Hindlimb muscle (tissue), 1 donor: ENCODE measurements around the gene DOCK10. TPM values are rescaled to one million over a fixed set of nuclear protein-coding genes. Genes with fewer than 3 reads are reported as not detected.

Experiments used
- DNase-seq: peaks from one replicate; pipeline ENCODE4 v3.0.0-alpha.2; 2013
- polyA plus RNA-seq: library from polyadenylated mRNA; unstranded; fragments of 120-200 nt; gene quantifications from one replicate; pipeline ENCODE4 v1.2.1, GENCODE V29; 2013; ENCODE audit not compliant: insufficient read length

Gene DOCK10
- polyA plus RNA-seq, 1 donor, result 21.1 TPM

DNA sequence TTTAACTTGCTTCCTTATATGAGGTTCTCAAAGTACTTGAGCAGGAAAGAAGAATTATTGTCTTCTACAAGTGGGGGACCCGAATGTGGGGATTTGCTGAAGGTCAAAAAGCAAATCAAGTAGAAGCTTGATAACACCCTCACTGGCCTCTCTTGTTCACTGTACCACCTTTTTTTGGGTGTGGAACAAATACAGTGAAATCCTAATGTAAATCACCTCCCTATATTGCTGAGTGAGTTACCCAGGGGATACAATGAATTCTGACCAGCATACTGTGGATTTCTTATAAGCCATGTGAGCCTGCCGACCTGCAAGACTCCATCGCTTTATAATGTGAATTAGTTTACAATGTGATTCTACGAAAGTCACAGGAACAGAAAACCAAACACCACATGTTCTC lies 66.5 kb downstream of the DOCK10 start:
- DNase-seq, result no peak

DNA sequence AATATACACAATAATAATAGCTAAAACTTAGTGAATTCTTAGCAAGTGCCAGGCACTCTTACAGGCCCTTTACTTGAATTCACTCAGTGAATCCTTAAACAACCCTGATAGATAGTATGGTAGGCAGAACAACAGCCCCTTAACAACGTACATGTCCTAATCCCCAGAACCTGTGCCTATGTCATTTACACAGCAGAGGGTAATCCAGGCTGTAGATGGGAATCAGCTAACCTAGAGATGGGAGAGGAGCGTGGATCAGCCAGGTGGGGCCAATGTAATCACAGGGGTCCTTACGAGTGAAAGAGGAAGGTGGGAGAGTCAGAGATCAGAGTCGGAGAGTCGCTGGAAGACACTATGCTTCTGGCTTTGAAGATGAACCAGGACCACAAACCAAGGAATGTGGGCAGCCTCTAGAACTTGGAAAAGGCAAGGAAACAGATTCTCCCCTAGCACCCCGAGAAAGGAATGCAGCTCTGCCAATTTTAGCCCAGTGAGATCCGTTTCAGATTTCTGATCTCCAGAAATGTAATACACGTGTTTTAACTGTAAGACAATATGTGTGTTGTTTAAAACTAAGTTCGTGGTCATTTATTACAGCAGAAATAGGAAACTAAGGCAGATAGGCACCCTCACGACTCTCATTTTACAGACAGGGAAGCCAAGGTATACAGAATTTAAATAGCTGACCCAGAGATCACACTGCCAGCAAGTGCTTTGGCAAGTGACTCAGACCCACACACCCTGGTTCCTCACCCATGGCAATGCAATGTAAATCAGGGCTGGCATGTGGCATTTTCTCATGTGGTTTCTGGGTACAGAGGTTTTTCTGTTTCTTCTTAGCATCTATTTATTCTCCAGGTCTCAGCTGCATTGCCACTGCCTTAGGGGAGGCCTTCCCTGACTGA lies 68.9 kb downstream of the DOCK10 start:
- no peak for DNase-seq

DNA sequence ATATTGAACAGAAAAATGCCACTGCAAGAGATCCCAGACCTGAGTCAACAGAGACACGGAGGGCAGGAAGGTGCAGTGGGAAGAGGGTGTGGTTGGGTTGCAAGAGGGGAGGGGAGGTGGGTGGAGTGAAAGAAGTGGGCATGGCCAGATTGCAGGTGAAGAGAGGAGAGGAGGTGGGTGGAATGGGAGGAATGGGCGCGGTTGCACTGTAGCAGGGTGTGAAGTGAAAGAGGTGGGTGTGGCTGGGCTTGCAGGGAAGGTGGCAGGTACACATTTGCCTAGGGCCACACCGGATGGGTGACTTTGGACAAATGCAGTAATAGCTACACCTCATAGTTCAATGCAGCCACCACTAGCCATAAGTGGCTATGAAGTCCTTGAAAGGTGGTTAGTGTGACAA lies 71.1 kb downstream of the DOCK10 start:
- no peak for DNase-seq

DNA sequence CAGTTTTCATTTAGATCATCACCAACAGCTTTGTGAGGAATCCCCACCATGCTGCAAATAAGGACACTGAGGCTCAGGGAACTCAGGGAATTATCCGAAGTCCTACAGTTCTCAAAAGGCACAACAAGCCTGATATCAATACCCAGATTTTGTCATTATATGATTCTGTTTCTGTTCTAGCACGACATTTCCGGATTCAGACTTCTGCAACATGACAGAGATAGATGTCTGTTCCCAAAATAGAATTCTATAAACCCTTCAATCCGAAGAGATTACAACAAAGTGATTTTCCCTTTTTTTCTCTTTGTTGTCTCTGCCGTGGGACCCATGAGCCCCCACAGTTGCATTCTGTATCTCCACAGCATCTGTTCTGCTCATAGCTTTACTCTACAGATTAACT lies 72.0 kb downstream of the DOCK10 start:
- DNase-seq, result no peak

DNA sequence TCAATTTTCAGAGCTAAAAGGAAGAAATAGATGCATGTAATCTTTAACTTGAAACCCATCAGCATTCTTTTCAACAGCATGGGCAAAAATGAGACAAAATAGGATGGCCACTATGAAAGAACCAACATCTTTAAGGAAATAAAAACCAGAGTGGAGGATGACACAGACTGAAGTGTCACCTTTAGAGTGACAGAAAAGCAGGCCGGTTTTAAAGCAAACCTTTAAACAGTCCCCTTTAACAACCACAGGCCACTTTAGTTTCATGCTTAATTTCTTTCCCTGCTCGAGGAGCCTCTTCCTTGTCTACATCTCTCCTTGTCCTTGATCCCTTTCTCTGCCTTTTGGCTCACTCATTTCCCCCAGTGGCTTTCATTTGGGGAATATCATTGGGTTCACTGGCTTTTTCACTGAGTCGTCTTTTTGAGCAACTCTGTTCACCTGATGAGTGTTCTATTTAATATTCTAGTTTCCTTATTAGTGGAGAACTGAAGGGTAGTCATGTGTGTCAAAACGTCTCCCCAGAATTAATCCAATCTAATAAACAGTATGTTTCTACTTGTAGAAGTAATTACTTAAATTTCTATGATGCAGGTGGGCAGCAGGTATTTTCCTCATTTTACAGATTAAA lies 72.5 kb downstream of the DOCK10 start:
- DNase-seq, result no peak

DNA sequence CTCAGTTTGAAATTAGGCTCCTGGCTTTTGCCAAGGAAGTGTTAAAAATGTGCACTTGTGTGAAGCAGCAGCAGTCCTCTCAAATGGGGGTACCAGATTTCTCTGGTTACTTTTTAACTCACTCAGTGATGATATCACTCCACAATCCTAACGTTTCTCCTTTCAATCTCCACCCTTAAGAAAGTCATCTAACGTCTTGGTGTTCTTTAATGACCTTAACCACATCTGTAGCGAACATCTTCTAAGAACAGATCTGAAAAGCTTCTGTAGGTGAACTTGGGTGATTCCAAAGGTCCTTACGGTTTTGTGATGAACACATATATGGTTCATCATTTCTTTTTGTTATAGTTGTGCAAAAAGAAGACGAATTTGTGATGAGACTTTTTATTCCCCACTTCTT lies 73.2 kb downstream of the DOCK10 start:
- DNase-seq, result no peak

DNA sequence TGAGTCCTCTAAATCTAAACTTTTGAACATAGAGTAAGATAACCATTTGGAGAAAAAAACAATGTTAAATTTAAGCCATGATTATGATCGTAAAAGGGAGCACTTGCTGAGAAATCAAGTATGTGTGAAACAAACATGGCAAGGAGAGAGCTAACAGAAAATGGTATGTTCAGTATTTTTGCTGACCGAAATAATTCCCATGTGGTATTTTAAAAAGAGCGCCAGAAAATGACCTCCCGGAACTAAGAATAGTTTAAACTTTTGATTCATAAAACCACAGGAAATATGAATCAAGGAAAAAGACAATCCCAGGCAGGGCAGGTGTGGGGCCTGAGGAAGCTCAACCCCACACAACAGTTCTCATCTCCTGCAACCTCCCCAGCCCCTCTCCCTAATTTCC lies 74.2 kb downstream of the DOCK10 start:
- peak; percentile 18 for DNase-seq

DNA sequence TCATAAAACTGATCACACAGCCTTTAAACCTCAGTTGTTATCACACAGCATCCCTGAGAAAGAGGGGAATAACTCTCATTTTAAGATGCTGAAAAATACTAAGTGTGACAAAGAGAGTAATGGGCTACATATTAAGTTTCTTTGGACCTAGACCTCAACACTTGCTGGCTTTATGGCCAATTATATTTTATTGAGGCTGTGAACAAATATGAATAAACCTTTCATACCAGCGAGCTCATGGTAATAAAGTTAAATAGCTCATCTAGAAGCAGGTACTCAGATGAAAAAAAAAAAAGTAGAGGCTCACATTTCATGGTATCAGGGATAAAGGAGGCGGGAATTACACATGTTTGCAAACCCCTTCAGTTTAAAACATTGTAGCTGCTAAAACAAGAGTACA lies 75.7 kb downstream of the DOCK10 start:
- no peak for DNase-seq

DNA sequence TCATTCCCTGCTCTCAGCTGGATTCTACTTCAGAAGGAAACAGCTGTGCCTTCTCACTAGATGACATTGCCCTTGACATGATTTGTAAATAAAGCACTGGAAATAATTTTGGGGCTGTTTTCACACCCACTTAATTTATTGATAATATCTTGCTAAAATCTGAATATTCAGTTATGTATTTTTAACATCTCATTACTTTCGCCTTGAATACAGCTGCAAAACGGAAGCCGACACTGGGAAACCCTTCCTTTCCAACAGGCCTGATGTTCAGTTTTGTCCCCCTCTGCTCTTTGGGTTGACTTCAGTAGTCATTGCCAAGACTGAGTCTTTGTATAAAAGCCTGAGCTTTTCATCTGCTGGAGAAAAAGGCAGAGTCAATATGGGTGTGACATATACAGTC lies 82.7 kb downstream of the DOCK10 start:
- DNase-seq, result no peak

DNA sequence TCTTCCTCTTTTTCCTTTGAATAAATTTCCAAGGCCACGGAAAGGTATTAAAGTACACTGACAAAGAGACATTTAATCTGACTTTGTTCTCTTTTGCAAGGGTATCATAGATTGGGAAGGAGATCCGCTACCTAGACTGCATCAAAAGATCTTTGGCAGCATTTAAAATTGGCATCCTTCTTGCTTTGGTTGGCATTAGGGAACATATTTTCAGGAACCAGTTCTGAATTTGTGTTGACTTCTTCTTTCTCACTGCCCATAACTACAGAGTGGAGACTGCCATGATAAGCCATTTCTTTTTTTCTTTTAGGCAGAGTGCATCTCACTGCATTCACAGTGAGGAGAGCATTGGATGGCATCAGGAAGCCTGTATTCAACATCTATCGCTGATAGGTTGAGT lies 83.4 kb downstream of the DOCK10 start:
- no peak for DNase-seq

DNA sequence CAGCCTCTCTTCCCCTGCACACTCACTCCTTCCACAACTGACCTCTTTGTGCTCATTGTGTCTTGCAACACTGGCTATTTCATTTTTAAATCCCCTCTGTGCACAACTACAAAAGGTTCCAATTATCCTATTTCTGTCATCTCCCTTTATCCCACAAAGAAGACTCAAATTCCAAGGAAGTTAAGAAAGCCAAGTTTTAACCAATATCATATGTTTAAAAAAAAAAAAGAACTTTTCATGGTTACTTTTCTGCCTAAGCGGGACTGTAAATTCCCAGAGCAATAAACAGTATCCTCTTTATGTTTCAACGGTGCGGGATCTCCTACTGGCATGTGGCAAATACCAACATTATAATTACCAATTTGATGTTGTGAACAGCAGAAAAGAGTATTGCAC lies 83.8 kb downstream of the DOCK10 start:
- peak; percentile 24 for DNase-seq

DNA sequence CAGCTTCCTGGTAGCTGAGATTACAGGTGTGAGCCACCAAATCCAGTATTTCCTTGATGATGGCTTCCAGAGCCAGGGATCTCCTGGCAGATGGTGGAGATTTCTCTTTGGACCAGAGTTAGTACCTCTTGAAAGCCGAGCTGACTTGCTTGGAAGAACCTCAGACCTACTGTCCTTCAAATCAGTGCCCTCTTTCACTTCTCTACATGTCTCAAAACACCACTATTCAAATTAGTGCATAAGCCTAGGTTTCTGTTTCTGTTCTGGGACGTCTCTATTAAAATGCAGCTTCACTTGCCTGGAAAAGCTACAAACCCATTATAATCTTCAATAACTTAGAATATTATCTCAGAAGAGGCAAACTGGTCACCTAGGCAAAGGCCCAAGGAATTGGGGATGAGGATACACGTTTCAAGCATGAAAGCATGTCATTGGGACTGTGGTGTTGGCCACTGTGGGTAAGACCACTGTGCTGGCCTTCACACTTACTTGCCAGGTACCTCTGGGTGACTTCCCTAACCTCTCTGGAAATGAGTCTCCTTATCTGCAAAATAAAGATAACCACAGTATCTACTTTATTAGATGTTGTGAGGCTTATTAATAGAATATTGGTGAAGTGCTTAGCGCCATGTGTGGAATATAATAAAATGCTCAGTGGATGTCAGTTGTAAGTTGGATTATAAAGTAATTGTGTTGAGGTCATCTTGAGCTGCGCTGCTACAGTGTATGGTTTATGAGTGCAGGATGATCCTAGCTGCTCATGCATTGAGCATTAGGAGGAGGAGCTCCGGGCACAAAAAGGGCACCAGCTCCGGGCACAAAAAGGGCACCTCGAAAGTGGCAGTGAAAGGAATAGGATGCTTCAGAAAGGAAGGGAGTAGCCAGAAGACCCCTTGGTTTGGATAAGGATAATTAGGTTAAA lies 84.5 kb downstream of the DOCK10 start:
- DNase-seq, result no peak

DNA sequence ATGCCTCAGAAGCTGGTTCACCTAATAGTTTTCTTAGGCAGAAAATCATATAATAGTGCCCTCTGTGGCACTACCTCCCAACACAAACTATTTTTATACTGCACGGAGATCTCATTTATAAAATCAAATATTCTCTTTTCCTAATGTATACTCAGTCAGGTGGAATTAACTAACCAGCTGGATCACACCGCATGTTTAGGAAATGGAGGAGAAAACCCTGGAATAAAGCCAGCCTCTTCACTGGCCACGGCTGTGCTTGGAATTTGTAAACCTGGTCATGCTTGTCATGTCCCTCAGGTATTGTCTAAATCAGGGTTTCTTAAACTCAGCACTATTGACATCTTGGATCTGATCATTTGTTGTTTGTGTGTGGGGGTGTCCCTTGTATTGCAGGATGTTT lies 85.6 kb downstream of the DOCK10 start:
- DNase-seq, result no peak

DNA sequence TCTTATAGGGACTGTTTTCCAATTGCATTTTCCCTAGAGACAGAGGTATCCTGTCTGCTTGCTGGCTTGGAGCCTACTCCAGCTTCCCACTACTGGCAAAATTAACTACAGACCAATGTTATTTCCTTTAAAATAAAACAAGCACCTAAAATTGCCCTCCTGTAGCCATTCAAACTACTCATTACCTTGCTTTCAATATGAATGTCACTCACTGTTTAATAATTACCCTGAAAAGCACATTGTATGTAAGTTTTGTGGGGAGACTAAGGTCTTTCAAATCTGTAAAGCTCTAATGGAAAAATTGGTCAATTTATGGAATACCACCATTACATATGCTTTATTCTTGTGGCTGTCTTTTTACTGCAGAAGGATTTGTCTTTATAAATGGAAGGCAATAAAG lies 87.3 kb downstream of the DOCK10 start:
- DNase-seq, result no peak

DNA sequence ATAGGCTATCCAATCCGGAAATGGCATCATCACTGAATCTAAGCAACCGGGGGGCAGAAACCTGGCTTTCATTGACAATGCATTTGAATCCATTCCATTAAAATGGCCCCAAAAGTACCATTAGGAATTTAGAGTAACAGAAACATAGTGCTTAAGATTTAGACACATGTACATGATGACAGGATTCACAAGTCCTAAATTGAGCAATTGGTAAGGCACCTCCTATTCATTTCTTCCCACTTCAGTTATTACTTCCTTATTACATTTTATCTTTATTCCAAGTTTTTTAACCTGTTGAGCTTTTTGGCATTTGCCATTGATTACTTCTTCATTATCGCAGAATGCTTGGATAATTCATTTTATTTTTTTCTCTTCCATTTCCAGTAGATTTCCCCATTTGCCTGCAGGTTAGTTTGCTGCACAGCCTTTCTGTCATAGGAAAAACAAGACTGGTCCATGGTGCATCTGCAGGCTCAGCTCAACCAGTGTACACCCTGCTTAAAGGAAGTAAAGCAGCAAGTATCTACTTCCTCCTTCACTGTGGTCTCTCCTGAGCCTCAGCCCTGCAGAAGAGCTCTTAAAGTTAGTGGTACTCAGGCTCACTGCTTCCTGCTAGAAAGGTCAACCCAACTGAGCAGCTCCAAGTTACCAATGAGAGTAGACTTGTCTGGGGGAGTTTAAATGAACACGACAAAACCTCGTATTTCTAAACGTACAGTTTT lies 89.2 kb downstream of the DOCK10 start:
- no peak for DNase-seq

DNA sequence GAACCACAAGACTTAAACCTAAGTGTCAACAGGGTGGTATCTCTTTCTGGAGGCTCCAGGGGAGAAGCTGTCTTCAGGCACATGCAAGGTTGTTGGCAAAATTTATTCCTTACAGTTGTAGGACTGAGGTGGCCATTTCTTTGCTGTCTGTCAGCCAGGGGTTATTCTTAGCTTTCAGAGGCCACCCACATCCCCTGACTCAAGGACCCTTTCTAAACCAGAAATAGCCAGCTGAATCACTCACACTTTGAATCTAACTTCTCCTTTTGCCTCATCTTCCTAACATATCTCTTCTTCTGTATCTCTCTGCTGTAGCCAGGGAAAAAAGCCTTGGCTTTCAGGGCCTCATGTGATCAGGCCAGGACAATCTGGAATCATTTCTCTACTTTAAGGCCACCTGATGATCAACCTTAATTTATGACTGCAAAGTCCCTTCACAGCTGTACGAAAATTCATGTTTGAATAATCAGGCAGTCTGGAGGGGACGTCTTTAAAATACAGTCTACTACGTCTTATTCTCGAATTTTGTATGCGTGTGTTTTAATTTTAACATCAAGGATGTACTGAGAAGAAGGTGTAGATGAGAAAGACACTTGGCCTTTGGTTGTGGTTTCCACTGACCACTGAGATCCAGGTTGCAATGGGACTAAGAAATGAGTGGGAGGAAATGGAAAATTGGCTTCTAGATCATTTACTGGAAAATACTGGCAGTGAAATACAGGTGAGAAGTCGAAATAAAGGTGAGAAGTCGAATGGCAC lies 90.4 kb downstream of the DOCK10 start:
- DNase-seq, result no peak

DNA sequence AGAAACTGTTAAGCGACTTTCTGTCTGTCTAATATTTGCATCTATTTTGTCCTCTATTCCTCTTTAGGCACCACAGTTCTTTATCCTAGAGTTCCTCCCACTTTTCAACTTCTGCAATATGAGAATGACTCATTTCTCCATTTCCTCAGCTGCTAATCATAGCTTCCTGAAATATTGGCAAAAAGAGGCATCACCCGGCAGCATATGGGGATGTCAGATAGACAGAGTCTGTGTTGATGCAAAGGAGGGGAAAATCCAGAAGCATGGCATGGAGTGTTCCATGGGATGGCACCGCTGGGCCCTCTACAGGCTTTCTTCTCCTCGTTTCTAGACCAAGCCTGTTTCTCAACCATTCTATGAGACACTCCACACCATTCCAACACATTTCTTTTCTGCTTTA lies 93.4 kb downstream of the DOCK10 start:
- DNase-seq, result no peak

DNA sequence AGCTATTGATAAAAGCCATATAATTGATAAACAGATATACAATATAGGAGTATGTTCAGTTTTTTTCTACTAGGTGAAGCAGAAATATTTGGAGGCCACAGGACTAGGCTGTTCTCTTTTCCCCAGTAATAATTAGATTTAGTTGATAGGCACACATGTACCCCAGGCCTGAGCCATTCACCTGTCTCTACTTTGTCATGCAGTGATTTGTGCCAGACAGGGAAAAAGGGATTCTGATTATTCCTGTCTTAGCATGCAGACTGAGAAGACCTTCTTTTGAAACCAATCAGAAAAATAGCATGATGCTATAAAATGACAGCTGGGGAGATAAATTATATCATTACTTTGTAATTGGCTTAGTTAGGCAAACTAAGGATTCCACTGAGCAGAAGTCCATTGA lies 94.3 kb downstream of the DOCK10 start:
- DNase-seq, result no peak

DNA sequence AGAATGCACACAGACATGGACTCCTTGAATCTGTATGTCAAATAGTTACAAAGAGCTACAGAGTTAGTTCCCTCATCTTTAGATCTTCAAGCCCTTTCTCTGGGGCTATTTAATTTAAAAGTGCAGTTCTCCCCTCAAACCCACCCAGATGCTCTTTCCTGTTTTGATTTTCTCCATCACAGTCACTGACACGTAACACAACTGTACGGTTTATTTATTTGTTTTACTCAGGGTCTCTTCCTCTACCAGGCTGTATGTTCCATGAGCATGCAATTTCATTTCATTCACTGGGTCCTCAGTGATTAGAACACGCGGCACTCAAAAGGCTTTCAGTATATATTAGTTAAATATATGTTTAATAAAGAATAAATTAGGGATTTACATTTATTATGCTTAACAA lies 94.7 kb downstream of the DOCK10 start:
- no peak for DNase-seq

DNA sequence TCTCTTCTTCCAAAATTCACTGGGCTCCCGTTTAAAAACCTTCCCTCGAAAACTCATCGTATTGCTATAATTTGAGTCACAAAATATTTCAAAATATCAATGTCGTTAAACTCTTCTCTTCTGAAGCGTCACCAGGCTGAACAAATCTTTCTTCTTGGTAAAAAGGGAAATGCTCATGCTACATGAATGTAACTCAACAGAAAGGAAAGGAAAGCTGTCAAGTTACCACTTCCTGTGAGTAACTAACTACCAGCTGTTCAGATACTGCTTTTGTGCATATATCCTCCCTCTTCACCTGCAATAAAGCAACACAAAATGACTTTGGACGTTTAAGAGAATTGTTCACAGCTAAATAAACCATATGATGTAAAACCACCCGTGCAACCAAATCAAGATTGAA lies 95.4 kb downstream of the DOCK10 start:
- no peak for DNase-seq

DNA sequence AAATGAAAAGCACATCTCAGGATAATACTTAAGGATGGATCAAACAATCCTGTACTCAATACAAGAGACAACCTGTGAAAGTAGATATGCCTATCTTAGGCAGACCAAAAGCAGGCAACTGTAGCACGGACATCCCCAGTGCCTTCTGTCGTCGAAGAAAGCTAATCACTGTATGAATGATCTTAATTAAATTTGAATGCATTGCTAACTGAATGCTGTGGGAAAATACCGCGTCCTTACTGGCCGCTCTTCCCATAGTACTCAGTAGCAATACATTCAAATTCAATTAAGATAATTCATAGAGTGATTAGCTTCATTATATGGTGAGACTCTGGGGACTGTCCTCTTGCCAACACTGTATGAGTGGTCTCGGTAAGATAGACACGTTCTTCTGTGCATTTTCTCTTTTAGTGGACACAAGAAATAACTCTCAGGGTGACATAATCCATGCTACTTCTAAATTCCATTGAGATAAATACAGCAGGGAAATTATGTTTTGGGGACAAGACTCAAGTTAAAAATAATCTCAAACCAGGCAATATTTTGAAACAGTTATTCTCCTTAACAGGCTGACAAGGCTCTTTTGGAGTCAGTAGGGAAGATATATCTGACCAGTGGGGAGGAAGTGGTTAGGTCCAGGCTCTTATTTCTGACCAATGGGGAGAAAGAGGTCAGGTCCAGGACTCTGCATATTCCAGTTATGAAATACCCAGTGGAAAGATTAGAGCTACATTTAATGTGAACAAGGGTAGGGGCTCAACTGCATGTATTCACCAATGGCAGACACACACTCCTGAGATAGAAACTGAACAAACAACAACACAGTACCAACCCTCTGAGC lies 97.3 kb downstream of the DOCK10 start:
- no peak for DNase-seq
